NB4 (cell line): Measurements from ENCODE around the gene NSMCE1.
A peak's percentile ranks its signal among the peaks of the same experiment; 100 is the strongest.
"Not testable (repeated sequence)": the region's sequence is repeated elsewhere in the genome, so short reads cannot be mapped to it uniquely, and the experiment has no call there.

Experiments used
- DNase-seq: peaks from one replicate; pipeline ENCODE4 v3.0.0; 2010; ENCODE audit warnings: low read depth
- H3K4me3 ChIP-seq: one replicate; pipeline ENCODE4 v1.5.1; 2011; ENCODE audit warnings: mild to moderate bottlenecking, low read depth, low read length, moderate library complexity
- MAX ChIP-seq: IDR thresholded peaks from 2 replicates; pipeline ENCODE4 v1.6.1; 2011; ENCODE audit warnings: low read depth, low read length
- MYC ChIP-seq: IDR thresholded peaks from 2 replicates; pipeline ENCODE4 v1.6.1; 2011; ENCODE audit warnings: low read depth, low read length
- POLR2A ChIP-seq: IDR thresholded peaks from 2 replicates; pipeline ENCODE4 v1.6.1; 2011; ENCODE audit warnings: mild to moderate bottlenecking; ENCODE audit not compliant: insufficient read length; ENCODE audit errors: extremely low read depth
- TF ChIP-seq, protein P1 (sequence below): IDR thresholded peaks from one replicate; pipeline ENCODE4 v1.5.1; 2012; ENCODE audit warnings: low read depth, low read length

Gene NSMCE1

DNA sequence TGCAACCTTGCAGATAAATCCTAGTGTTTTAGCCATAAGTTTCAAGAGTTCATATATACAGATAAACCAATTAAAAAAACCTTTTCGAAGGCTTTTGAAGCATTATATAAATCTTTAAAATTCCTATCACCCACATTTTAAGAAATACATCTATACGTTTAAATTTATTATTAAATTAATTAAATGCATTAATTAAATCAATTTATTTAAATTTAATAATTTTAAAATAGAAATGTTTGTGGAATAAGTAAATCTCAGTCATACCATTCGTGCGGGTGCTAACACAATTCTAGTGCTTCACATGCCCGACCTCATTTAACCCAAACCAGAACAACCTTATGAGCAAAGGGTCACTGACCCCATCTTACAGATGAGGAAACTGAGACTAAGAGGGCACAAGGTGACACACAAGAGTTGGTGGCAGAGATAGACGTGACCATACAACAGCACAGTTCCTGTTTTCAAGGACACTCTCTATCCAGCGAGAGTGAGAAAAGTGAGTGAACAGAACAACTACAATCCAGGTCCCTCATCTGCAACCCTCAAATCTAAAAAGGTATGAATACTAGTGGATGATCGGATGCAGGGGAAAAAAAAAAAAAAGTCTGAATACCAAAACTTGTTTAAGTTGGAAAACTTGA is 1.4 kb downstream of the NSMCE1 start:
- peak overlapping the region; percentile 68 for H3K4me3 ChIP-seq
- no peak for TF ChIP-seq POLR2A
- TF ChIP-seq MAX, result no peak
- TF ChIP-seq, protein P1, sequence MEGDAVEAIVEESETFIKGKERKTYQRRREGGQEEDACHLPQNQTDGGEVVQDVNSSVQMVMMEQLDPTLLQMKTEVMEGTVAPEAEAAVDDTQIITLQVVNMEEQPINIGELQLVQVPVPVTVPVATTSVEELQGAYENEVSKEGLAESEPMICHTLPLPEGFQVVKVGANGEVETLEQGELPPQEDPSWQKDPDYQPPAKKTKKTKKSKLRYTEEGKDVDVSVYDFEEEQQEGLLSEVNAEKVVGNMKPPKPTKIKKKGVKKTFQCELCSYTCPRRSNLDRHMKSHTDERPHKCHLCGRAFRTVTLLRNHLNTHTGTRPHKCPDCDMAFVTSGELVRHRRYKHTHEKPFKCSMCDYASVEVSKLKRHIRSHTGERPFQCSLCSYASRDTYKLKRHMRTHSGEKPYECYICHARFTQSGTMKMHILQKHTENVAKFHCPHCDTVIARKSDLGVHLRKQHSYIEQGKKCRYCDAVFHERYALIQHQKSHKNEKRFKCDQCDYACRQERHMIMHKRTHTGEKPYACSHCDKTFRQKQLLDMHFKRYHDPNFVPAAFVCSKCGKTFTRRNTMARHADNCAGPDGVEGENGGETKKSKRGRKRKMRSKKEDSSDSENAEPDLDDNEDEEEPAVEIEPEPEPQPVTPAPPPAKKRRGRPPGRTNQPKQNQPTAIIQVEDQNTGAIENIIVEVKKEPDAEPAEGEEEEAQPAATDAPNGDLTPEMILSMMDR, result no peak
- TF ChIP-seq MYC, result no peak
- peak; percentile 42 for DNase-seq

DNA sequence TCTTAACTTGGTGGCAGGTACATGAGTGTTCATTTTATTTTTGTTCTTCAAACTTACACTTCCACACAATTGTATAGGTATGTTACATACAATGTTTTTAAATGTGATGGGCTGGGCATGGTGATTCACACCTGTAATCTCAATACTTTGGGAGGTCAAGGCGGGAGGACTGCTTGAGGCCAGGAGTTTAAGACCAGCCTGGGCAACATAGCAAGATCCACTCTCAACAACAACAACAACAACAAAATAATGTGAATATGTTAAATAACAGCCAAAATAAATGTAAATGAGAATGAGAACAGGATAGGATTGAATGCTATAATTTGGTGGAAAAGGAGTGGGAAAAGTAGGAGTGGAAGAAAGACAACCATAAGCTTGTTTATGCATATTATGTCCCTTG is 2.6 kb downstream of the NSMCE1 start:
- TF ChIP-seq POLR2A (no peak), MAX (no peak), MYC (no peak)
- TF ChIP-seq, protein P1, result no peak
- no peak for DNase-seq
- H3K4me3 ChIP-seq, result no peak overlapping the region

- TF ChIP-seq, protein P1, result no peak
- no peak overlapping the region for H3K4me3 ChIP-seq
- no peak for DNase-seq
Measured at GRCh38 chr16:27264151-27264550, 4.4 kb downstream of the NSMCE1 start.

DNA sequence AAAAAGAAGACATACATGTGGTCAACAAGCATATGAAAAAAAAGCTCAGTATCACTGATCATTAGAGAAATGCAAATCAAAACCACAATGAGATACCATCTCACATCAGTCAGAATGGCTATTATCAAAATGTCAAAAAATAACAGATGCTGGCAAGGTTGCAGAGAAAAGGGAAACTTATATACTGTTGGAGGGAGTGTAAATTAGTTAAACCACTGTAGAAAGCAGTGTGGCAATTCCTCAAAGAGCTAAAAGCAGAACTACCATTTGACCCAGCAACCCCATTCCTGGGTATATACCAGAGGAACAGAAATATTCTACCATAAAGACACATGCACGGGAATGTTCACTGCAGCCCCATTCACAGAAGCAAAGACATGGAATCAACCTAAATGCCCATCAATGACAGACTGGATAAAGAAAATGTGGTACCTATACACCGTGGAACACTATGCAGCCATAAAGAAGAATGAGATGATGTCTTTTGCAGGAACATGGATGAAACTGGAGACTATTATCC is 5.6 kb downstream of the NSMCE1 start:
- DNase-seq, result peak; percentile 47
- H3K4me3 ChIP-seq, result not testable (repeated sequence)

GRCh38 chr16:27259710-27260109 is 8.9 kb downstream of the NSMCE1 start:
- H3K4me3 ChIP-seq, result no peak overlapping the region
- TF ChIP-seq MAX, result no peak
- no peak for TF ChIP-seq POLR2A
- no peak for TF ChIP-seq MYC
- TF ChIP-seq, protein P1, result no peak
- no peak for DNase-seq

DNA sequence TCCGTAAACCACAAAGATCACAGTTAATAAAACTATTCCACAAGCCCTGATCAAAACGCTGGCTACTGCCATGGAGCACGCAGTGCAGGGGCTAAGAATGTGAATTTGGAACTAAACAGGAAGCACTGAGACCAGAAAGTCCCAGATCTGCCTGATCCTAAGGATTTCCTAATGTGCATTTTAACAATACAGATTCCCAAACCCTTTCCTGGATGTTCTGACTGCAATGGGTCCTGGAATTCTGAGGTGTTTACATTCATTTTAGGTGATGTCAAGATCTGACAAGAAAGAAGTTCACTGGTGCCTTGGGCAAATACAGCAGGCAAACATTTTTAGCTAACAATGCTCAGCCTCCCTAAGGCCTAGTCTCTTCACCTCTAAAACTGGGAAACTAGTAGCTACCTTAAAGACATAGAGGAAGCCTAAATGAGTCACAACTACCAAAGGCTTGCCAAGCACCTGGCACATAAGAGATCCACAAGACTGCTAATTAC is 10.3 kb downstream of the NSMCE1 start:
- H3K4me3 ChIP-seq, result no peak overlapping the region
- TF ChIP-seq MAX, result no peak
- TF ChIP-seq POLR2A, result no peak
- no peak for TF ChIP-seq MYC
- TF ChIP-seq, protein P1, result no peak
- DNase-seq, result no peak
